Ovary (tissue), 9 donors: ENCODE results near the gene IER5. TPM values are rescaled to one million over a fixed set of nuclear protein-coding genes. Genes with fewer than 3 reads are reported as not detected.

Experiments
- DNase-seq, 5 donors: peaks; one replicate each; pipeline ENCODE4 v3.0.0-alpha.2; 2019 to 2020
- H3K27ac ChIP-seq, 2 donors: fragments of 200-600 bp; one replicate each; pipeline versions ENCODE4 v1.5.1 to v1.8.0; 2019 to 2022
- H3K27me3 ChIP-seq: fragments of 200-600 bp; one replicate; pipeline ENCODE4 v1.8.0; 2022
- H3K36me3 ChIP-seq: fragments of 200-600 bp; sonication (generic); one replicate; pipeline ENCODE4 v1.5.1; 2019
- H3K4me1 ChIP-seq: one replicate; pipeline ENCODE4 v1.8.1; 2013; ENCODE audit warnings: mild to moderate bottlenecking, moderate library complexity; ENCODE audit not compliant: insufficient read depth
- H3K4me3 ChIP-seq: fragments of 200-600 bp; sonication (generic); one replicate; pipeline ENCODE4 v1.5.1; 2017
- H3K9me3 ChIP-seq, 2 donors: fragments of 200-600 bp in 1 of 2; sonication (generic) in 1 of 2; one replicate each; pipeline versions ENCODE4 v1.5.1 to v1.8.1; 2013 to 2019; ENCODE audit warnings: mild to moderate bottlenecking in 1 of 2, moderate library complexity in 1 of 2
- EP300 ChIP-seq: sonication (generic); formaldehyde crosslinking; IDR thresholded peaks from one replicate; pipeline ENCODE4 v1.6.1; 2017; ENCODE audit warnings: antibody characterized with exemption
- POLR2A ChIP-seq: fragments of 450-650 bp; IDR thresholded peaks from one replicate; pipeline ENCODE4 v1.6.1; 2017; ENCODE audit warnings: antibody characterized with exemption, mild to moderate bottlenecking, moderate library complexity
- WGBS, 3 donors: extraction: QIAGEN DNeasy Blood & Tissue Kit in 1 of 3; methylation state at CpG; one replicate each; pipeline versions ENCODE4 v1.1.5 to v1.1.7; 2013 to 2017; 5-methylcytosine and 5-hydroxymethylcytosine counted together
- intact Hi-C, 4 donors: fragments of 100-400 bp; cut with DNase I; formaldehyde crosslinking; loops; one replicate each; pipeline versions ENCODE4 v1.11.0 to v1.15.1; 2022 to 2023
- polyA plus RNA-seq, 2 donors: library from polyadenylated mRNA; stranded (reverse); fragments of 200-250 nt in 1 of 2; fragments of 350-450 nt in 1 of 2; fragmentation: Illumina TruSeq in 1 of 2; extraction: RNeasy Lipid Tissue Mini Kit (QIAGEN cat#74804) in 1 of 2; gene quantifications; one replicate each; pipeline ENCODE4 v1.2.3, GENCODE V29; 2013 to 2014
- total RNA-seq, 7 donors: library from RNA; depleted of rRNA in 2 of 7; stranded (reverse); fragments of >200 nt in 2 of 7; fragmentation: NEBNext Ultra II Directional in 3 of 7; extraction: Animal tissue kit (Norgen Biotek cat#: 25700) in 3 of 7; gene quantifications; one replicate each; pipeline versions ENCODE4 v1.1.0 to v1.2.4, GENCODE V29; 2016 to 2023
- TF ChIP-seq, protein P1 (sequence below), 3 donors: fragments of 450-650 bp in 2 of 3; fragments of 200-600 bp in 1 of 3; IDR thresholded peaks; one replicate each; pipeline versions ENCODE4 v1.5.1 to v1.8.0; 2016 to 2022; ENCODE audit warnings: antibody characterized with exemption in 3 of 3, mild to moderate bottlenecking in 1 of 3
- donor health status: DM: no; HTN: no; CAD: no; lungs with moderate emphysema.
- donor health status: DM: no; HTN: no; CAD: no.
- donor health status: Bipolar disorder and iron deficiency.
- donor health status: DM: yes; HTN: yes; CAD: no.
- donor health status: DM: no; HTN: no; CAD: no.
- donor health status: DM: yes; HTN: yes; CAD: no.

The IER5 gene
- total and polyA plus RNA-seq, 9 donors, result 2.5 to 43.4 (median 5.7) TPM

- H3K4me3 ChIP-seq, result no peak overlapping the region
- WGBS, 3 donors, result 89 to 94% (median 90%) methylated on average over 4 of the region's 4 CpGs
- DNase-seq, result no peak
- H3K27ac ChIP-seq, result no peak overlapping the region
- no peaks in the 10 kb centered on the region for H3K9me3 ChIP-seq
- H3K4me1 ChIP-seq, result no peaks in the 10 kb centered on the region
- intact Hi-C loops, result no loop called here
- H3K36me3 ChIP-seq, result no peaks in the 10 kb centered on the region
- H3K27me3 ChIP-seq, result no peaks in the 10 kb centered on the region
- TF ChIP-seq, protein P1, sequence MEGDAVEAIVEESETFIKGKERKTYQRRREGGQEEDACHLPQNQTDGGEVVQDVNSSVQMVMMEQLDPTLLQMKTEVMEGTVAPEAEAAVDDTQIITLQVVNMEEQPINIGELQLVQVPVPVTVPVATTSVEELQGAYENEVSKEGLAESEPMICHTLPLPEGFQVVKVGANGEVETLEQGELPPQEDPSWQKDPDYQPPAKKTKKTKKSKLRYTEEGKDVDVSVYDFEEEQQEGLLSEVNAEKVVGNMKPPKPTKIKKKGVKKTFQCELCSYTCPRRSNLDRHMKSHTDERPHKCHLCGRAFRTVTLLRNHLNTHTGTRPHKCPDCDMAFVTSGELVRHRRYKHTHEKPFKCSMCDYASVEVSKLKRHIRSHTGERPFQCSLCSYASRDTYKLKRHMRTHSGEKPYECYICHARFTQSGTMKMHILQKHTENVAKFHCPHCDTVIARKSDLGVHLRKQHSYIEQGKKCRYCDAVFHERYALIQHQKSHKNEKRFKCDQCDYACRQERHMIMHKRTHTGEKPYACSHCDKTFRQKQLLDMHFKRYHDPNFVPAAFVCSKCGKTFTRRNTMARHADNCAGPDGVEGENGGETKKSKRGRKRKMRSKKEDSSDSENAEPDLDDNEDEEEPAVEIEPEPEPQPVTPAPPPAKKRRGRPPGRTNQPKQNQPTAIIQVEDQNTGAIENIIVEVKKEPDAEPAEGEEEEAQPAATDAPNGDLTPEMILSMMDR (IDR thresholded peaks at IDR 0.05), result no peak
- TF ChIP-seq EP300 (no peak), POLR2A (no peak)
These were observed 39.1 kb upstream of the IER5 start for GRCh38 chr1:181049378-181049777.

GRCh38 chr1:181050922-181051321 is 37.6 kb upstream of the IER5 start:
- Histone ChIP-seq H3K27ac (no peak overlapping the region), H3K4me3 (no peak overlapping the region), H3K4me1 (no peaks in the 10 kb centered on the region), H3K9me3 (no peaks in the 10 kb centered on the region), H3K27me3 (no peaks in the 10 kb centered on the region), H3K36me3 (no peaks in the 10 kb centered on the region)
- no peak for TF ChIP-seq EP300
- no peak for TF ChIP-seq POLR2A
- TF ChIP-seq, protein P1 (IDR thresholded peaks at IDR 0.05), result no peak
- intact Hi-C loops, result no loop called here
- DNase-seq, result no peak

- intact Hi-C loops, result no loop called here
- no peak overlapping the region for H3K27ac ChIP-seq
- TF ChIP-seq, protein P1 (IDR thresholded peaks at IDR 0.05), result no peak
- TF ChIP-seq EP300, result no peak
- TF ChIP-seq POLR2A, result no peak
These were observed 31.9 kb upstream of the IER5 start for GRCh38 chr1:181056560-181056959.

DNA sequence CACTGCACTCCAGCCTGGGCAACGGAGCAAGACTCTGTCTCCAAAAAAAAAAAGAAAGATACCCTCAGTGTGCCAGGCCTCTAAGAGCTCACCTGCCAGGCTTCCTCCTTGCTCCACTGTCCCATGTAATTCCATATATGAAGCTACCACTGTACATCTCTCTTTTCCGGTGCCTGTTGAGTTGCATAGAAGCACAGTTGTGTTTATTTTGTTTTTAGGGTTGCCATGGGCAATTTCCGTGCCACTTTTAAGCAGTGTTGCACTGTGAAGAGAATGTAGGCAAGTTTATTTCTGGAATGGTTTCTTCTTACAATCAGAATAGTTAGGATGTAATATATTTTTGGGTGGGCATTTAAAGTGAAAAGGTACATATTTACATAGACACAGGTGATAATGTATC is 31.4 kb upstream of the IER5 start:
- Histone ChIP-seq H3K27ac (no peak overlapping the region), H3K27me3 (no peaks in the 10 kb centered on the region), H3K4me1 (no peaks in the 10 kb centered on the region), H3K4me3 (no peak overlapping the region), H3K36me3 (no peaks in the 10 kb centered on the region), H3K9me3 (peaks cover 0 to 4% of the 10 kb centered on the region in 2 donors)
- no peak for DNase-seq
- TF ChIP-seq EP300, result no peak
- no peak for TF ChIP-seq POLR2A
- TF ChIP-seq, protein P1 (IDR thresholded peaks at IDR 0.05), result no peak
- WGBS, 3 donors, result 46 to 71% (median 52%) methylated on average over 3 of the region's 3 CpGs
- intact Hi-C loops, result no loop called here

More at GRCh38 chr1:181056560-181056959, 31.9 kb upstream of the IER5 start:
- no peaks in the 10 kb centered on the region for H3K27me3 ChIP-seq
- H3K36me3 ChIP-seq, result no peaks in the 10 kb centered on the region
- no peak overlapping the region for H3K4me3 ChIP-seq
- H3K9me3 ChIP-seq, result peaks cover 0 to 4% of the 10 kb centered on the region in 2 donors
- H3K4me1 ChIP-seq, result no peaks in the 10 kb centered on the region
- no peak for DNase-seq
- WGBS, 3 donors, result 84 to 90% (median 89%) methylated on average over 6 of the region's 6 CpGs

DNA sequence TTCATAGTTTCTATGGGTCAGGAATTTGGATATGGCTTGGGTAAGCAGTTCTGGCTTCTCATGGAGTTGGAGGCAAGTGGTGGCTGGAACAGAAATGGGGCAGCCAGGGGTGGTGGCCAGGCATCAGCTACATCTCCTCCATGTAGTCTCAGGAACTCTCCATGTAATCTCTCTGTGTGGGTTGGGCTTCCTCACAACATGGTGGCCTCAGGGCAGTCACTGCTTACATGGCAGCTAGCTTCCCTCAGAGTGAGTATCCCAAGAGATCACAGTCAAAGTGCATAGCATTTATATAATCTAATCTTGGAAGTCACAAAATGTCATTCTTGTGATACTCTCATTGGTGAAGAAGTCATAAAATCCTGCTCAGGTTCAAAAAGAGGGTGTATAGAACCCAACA is 29.1 kb upstream of the IER5 start:
- no peaks in the 10 kb centered on the region for H3K4me1 ChIP-seq
- intact Hi-C loops, result loop anchor here in 1 of 4 donors (2.0 kb wide), 1 partner anchor 61 kb away; no protein-coding TSS in a partner anchor
- TF ChIP-seq POLR2A (no peak), EP300 (no peak)
- TF ChIP-seq, protein P1 (IDR thresholded peaks at IDR 0.05), result no peak
- H3K36me3 ChIP-seq, result no peaks in the 10 kb centered on the region
- no peaks in the 10 kb centered on the region for H3K27me3 ChIP-seq
- no peak overlapping the region for H3K27ac ChIP-seq
- peaks cover 0 to 4% of the 10 kb centered on the region in 2 donors for H3K9me3 ChIP-seq
- DNase-seq, result no peak
- no peak overlapping the region for H3K4me3 ChIP-seq
